Right atrium auricular region (tissue), 2 donors: ENCODE data around the gene NUCKS1. TPM values are rescaled to one million over a fixed set of nuclear protein-coding genes. Genes with fewer than 3 reads are reported as not detected.
A peak's percentile ranks its signal among the peaks of the same experiment; 100 is the strongest.

Experiments used
- DNase-seq: peaks from one replicate; pipeline ENCODE4 v3.0.0-alpha.2; 2019; ENCODE audit warnings: low spot score
- H3K27ac ChIP-seq, 2 donors: fragments of 200-600 bp; sonication (generic); 1 replicate in 1 of 2; 2 replicates in 1 of 2; pipeline ENCODE4 v1.5.1; 2016 to 2019
- H3K27me3 ChIP-seq, 2 donors: fragments of 200-600 bp; sonication (generic); one replicate each; pipeline versions ENCODE4 v1.5.1 to v1.6.0; 2017 to 2019
- H3K36me3 ChIP-seq: fragments of 200-600 bp; sonication (generic); one replicate; pipeline ENCODE4 v1.5.1; 2016
- H3K4me1 ChIP-seq, 2 donors: fragments of 200-600 bp; sonication (generic); one replicate each; pipeline versions ENCODE4 v1.5.1 to v1.6.0; 2017 to 2019
- H3K4me3 ChIP-seq, 2 donors: fragments of 200-600 bp; sonication (generic); 1 replicate in 1 of 2; 2 replicates in 1 of 2; pipeline ENCODE4 v1.5.1; 2017 to 2019; ENCODE audit warnings: mild to moderate bottlenecking in 1 of 2, moderate library complexity in 1 of 2
- H3K9me3 ChIP-seq, 2 donors: fragments of 200-600 bp; sonication (generic); one replicate each; pipeline ENCODE4 v1.5.1; 2019
- total RNA-seq, 2 donors: library from RNA; depleted of rRNA; stranded (reverse); fragments of >200 nt; gene quantifications; one replicate each; pipeline ENCODE4 v1.1.0, GENCODE V29; 2016
- TF ChIP-seq, protein P1 (sequence below), 2 donors: fragments of 200-600 bp; sonication (generic); IDR thresholded peaks; one replicate each; pipeline ENCODE4 v1.5.1; 2019; ENCODE audit warnings: antibody characterized with exemption in 2 of 2

Gene NUCKS1
- total RNA-seq, 2 donors from 2014 or later, result 109 to 128 TPM

DNA sequence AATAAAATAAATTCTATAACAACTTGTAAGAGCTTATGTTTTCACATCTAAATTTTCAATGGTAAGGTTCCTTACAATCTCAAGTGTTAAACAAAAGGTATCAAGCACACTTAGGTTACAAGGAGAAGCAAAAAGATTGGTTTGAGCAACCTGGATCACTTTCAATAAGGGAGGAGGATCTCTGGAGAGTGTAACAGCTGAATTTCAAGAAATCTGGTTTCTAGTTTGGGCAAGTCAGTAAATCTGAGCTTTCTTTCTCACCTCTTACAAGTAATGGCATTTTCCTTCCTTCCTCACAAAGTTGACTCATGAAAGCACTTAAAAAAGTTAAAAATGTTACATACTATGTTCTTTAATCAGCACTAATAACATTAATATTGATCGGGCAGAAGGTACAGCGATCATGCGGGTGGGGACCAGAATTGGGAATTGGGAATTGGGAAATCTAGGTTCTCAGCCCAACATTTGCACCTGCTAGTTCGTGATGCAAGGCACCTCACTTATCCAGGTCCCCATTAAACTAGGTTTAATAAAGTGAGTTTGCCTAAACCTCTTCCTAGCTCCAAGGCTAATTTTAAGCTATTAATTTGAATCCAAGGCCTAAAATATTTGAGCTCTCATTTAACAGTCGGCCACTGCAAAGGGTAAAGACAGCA is 3.1 kb downstream of the NUCKS1 start:
- no peaks in the 10 kb centered on the region for H3K27me3 ChIP-seq
- H3K9me3 ChIP-seq, result no peaks in the 10 kb centered on the region
- H3K27ac ChIP-seq, result peak overlapping the region in 1 of 2 donors; percentile 25
- DNase-seq, result no peak
- H3K36me3 ChIP-seq, result no peaks in the 10 kb centered on the region
- H3K4me3 ChIP-seq, result no peak overlapping the region
- TF ChIP-seq, protein P1, sequence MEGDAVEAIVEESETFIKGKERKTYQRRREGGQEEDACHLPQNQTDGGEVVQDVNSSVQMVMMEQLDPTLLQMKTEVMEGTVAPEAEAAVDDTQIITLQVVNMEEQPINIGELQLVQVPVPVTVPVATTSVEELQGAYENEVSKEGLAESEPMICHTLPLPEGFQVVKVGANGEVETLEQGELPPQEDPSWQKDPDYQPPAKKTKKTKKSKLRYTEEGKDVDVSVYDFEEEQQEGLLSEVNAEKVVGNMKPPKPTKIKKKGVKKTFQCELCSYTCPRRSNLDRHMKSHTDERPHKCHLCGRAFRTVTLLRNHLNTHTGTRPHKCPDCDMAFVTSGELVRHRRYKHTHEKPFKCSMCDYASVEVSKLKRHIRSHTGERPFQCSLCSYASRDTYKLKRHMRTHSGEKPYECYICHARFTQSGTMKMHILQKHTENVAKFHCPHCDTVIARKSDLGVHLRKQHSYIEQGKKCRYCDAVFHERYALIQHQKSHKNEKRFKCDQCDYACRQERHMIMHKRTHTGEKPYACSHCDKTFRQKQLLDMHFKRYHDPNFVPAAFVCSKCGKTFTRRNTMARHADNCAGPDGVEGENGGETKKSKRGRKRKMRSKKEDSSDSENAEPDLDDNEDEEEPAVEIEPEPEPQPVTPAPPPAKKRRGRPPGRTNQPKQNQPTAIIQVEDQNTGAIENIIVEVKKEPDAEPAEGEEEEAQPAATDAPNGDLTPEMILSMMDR (IDR thresholded peaks at IDR 0.05), result no peak
- peaks cover 0 to 40% of the 10 kb centered on the region in 2 donors for H3K4me1 ChIP-seq

DNA sequence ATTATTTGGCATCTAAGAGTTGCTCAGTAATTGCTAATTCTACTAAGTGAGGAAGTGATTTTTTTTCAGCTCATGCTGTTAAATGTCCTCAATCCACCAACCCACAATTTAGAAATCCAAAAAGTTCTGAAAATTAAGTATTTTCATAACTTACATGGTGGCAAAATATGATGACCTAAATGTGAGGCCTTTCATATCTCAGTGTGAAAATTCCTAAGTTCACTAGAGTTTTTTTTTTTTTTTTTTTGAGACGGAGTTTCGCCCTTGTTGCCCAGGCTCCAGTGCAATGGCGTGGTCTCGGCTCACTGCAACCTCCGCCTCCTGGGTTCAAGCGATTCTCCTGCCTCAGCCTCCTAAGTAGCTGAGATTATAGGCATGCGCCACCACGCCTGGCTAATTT is 5.6 kb downstream of the NUCKS1 start:
- Histone ChIP-seq H3K4me3 (no peak overlapping the region), H3K4me1 (peaks cover 0 to 44% of the 10 kb centered on the region in 2 donors), H3K27ac (peak overlapping the region; percentile 39 to 41), H3K27me3 (no peaks in the 10 kb centered on the region), H3K36me3 (no peaks in the 10 kb centered on the region), H3K9me3 (no peaks in the 10 kb centered on the region)
- TF ChIP-seq, protein P1 (IDR thresholded peaks at IDR 0.05), result no peak
- no peak for DNase-seq

DNA sequence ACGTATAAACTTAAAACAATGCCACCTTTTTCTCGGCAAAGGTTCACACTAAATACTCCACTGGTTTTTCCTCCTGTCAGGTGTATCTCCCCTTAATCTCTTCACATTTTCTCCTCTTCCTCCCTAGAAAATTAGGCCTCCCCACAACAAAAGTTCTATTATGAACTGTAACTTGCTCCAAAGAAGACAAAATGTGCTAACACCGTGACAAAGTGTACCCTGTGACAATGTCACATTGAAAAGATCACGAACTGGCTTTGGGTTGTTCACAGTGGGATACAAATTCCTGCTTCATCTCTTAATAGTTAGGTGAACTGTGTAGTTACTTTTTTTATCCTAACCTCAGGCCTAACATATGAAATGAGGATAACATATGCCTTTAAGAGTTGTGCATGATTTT is 6.0 kb downstream of the NUCKS1 start:
- no peaks in the 10 kb centered on the region for H3K36me3 ChIP-seq
- H3K4me3 ChIP-seq, result no peak overlapping the region
- no peaks in the 10 kb centered on the region for H3K27me3 ChIP-seq
- DNase-seq, result no peak
- H3K4me1 ChIP-seq, result peaks cover 0 to 46% of the 10 kb centered on the region in 2 donors
- no peaks in the 10 kb centered on the region for H3K9me3 ChIP-seq
- H3K27ac ChIP-seq, result peak overlapping the region; percentile 39 to 41
- TF ChIP-seq, protein P1 (IDR thresholded peaks at IDR 0.05), result no peak

DNA sequence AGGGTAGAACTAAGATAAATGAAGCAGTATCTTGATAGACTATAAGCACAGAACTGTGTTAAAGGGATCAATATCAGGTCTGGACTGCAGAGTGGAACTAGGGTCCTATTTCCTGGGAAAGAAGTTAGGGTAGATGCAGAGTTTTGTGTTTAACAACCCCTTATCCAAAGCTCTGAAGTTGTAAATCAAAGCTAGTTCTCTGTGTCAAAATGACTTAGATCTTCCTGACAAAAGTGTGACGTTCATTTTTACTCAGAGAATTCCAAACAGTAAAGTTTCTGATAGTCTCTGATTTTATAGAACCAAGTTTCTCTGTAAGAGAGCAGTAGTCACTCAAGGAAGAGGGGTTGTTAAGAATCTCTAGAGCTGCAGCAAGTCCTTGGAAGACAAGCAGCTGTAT is 8.3 kb downstream of the NUCKS1 start:
- Histone ChIP-seq H3K4me3 (no peak overlapping the region), H3K27ac (no peak overlapping the region), H3K4me1 (peaks cover 0 to 32% of the 10 kb centered on the region in 2 donors), H3K36me3 (no peaks in the 10 kb centered on the region), H3K9me3 (no peaks in the 10 kb centered on the region), H3K27me3 (no peaks in the 10 kb centered on the region)
- DNase-seq, result no peak
- TF ChIP-seq, protein P1 (IDR thresholded peaks at IDR 0.05), result no peak

DNA sequence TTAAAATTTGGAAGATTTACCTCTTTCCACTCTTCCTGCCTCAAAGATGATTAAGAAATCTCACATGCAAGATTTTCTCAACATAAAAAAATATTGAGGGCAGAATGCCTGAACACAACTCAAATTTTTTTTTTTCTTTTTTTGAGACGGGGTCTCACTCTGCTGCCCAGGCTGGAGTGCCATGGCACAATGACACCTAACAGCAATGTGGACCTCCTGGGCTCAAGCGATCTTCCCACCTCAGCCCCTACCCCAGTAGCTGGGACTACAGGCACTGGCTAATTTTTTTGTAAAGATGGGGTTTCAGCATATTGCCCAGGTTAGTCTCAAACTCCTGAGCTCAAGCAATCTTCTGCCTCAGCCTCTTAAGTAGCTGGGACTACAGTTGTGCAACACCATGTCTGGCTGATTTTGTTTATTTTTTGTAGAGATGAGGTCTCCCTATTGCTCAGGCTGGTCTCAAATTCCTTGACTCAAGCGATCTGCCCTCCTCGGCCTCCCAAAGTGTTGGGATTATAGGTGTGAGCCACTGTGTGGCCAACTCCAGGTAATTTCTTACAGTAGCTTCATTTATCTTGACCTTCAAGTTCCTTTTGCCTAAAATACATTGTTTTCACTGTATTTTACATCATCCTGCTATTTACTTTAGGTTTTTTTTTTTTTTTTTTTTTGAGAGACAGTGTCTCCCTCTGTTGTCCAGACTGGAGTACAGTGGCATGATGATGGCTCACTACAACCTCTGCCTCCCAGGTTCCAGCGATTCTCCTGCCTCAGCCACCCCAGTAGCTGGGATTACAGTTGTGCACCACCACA is 10.4 kb downstream of the NUCKS1 start:
- H3K4me3 ChIP-seq, result no peak overlapping the region
- no peak overlapping the region for H3K27ac ChIP-seq
- no peaks in the 10 kb centered on the region for H3K27me3 ChIP-seq
- no peak for DNase-seq
- TF ChIP-seq, protein P1 (IDR thresholded peaks at IDR 0.05), result no peak
- peaks cover 0 to 13% of the 10 kb centered on the region in 2 donors for H3K4me1 ChIP-seq
- peaks cover 6% of the 10 kb centered on the region for H3K36me3 ChIP-seq
- H3K9me3 ChIP-seq, result no peaks in the 10 kb centered on the region
